T-cell (primary cell): ENCODE results near the gene TTC32. TPM values are rescaled to one million over a fixed set of nuclear protein-coding genes. Genes with fewer than 3 reads are reported as not detected.

ENCODE experiments used
- ATAC-seq, 4 experiments: fragments of 200-7000 bp in 3 of 4; fragments of 150-1000 bp in 1 of 4; cut with Tn5 transposase; replicated peaks in 1 of 4; 1 replicate in 3 of 4; 2 replicates in 1 of 4; pipeline ENCODE4 v1.10.0; 2021; ENCODE audit warnings: moderate library complexity in 3 of 4, mild to moderate bottlenecking in 2 of 4, moderate number of reproducible peaks in 1 of 4
- CTCF ChIA-PET, 2 donors: fragments of 300-600 bp; sonication (Branson Sonifier 250); formaldehyde crosslinking; loops; one replicate each; lab custom pipeline; 2022; ENCODE audit warnings: antibody characterized with exemption in 2 of 2; lab: Charles Lee
- POLR2A ChIA-PET, 2 donors: fragments of 300-600 bp; sonication (Branson Sonifier 250); formaldehyde crosslinking; loops; one replicate each; lab custom pipeline; 2022; ENCODE audit warnings: antibody characterized with exemption in 2 of 2; lab: Charles Lee
- DNase-seq, 35 experiments: peaks; one replicate each; pipeline versions ENCODE4 v3.0.0 to v3.0.0-alpha.2; 2013 to 2023
- H3K27ac ChIP-seq: one replicate; pipeline ENCODE4 v1.5.1; 2013; ENCODE audit warnings: low read length
- H3K27me3 ChIP-seq, 2 experiments: replicated peaks in 1 of 2; 1 replicate in 1 of 2; 2 replicates in 1 of 2; pipeline versions ENCODE4 v1.6.1 to v1.7.0; 2013; ENCODE audit warnings: low read length in 1 of 2, mixed read lengths in 1 of 2; ENCODE audit not compliant: control insufficient read depth in 2 of 2, insufficient read depth in 2 of 2; ENCODE audit errors: extremely low read depth in 1 of 2
- H3K36me3 ChIP-seq, 2 donors: 1 replicate in 1 of 2; 2 replicates in 1 of 2; pipeline versions ENCODE4 v1.6.1 to v1.7.0; 2013; ENCODE audit warnings: low read length in 1 of 2; ENCODE audit not compliant: control insufficient read depth in 2 of 2, insufficient read depth in 1 of 2; ENCODE audit errors: extremely low read depth in 1 of 2
- H3K4me1 ChIP-seq, 2 experiments: 1 replicate in 1 of 2; 2 replicates in 1 of 2; pipeline versions ENCODE4 v1.6.1 to v1.7.0; 2013; ENCODE audit warnings: low read length in 2 of 2, mixed read lengths in 1 of 2; ENCODE audit not compliant: insufficient read depth in 2 of 2, control insufficient read depth in 1 of 2; ENCODE audit errors: extremely low read depth in 1 of 2
- H3K4me3 ChIP-seq, 2 donors: 1 replicate in 1 of 2; 2 replicates in 1 of 2; pipeline versions ENCODE4 v1.5.1 to v1.7.0; 2013; ENCODE audit warnings: mild to moderate bottlenecking in 2 of 2, low read length in 1 of 2, moderate library complexity in 1 of 2; ENCODE audit not compliant: control insufficient read depth in 1 of 2; ENCODE audit errors: extremely low read depth in 1 of 2
- H3K9me3 ChIP-seq: 2 replicates; pipeline ENCODE4 v1.7.0; 2013
- H3K27ac Mint-ChIP-seq, 2 donors: one replicate each; pipeline ENCODE4 v1.8.0; 2020 to 2021; ENCODE audit warnings: mild to moderate bottlenecking in 2 of 2, mixed read lengths in 2 of 2
- H3K27me3 Mint-ChIP-seq, 2 donors: one replicate each; pipeline ENCODE4 v1.8.0; 2021 to 2022; ENCODE audit warnings: mixed read lengths in 2 of 2
- H3K36me3 Mint-ChIP-seq: one replicate; pipeline ENCODE4 v1.8.0; 2021; ENCODE audit warnings: mixed read lengths
- H3K4me1 Mint-ChIP-seq, 3 donors: one replicate each; pipeline ENCODE4 v1.8.0; 2020 to 2022; ENCODE audit warnings: mixed read lengths in 3 of 3, mild to moderate bottlenecking in 1 of 3
- H3K4me3 Mint-ChIP-seq, 3 donors: one replicate each; pipeline ENCODE4 v1.8.0; 2020 to 2022; ENCODE audit warnings: mild to moderate bottlenecking in 3 of 3, mixed read lengths in 3 of 3, moderate library complexity in 3 of 3
- H3K9me3 Mint-ChIP-seq, 3 donors: one replicate each; pipeline ENCODE4 v1.8.0; 2020 to 2022; ENCODE audit warnings: mixed read lengths in 3 of 3
- WGBS: methylation state at CpG from one replicate; pipeline ENCODE4 v1.1.5; 2013; ENCODE audit warnings: missing lambda C conversion rate; ENCODE audit not compliant: insufficient coverage; 5-methylcytosine and 5-hydroxymethylcytosine counted together
- total RNA-seq, 35 experiments: library from RNA in 6 of 35; stranded (reverse) in 6 of 35; fragments of 120-200 nt in 1 of 35; gene quantifications; one replicate each; pipeline versions ENCODE4 v1.2.1 to v1.2.4 and lab custom pipeline; 2013 to 2026

Gene TTC32
- total RNA-seq, 5 donors from 2014 or later (not counting 1 experiment from before 2014, with no cell fraction given) = 35.1 to 44.6 (median 40.0) TPM

DNA sequence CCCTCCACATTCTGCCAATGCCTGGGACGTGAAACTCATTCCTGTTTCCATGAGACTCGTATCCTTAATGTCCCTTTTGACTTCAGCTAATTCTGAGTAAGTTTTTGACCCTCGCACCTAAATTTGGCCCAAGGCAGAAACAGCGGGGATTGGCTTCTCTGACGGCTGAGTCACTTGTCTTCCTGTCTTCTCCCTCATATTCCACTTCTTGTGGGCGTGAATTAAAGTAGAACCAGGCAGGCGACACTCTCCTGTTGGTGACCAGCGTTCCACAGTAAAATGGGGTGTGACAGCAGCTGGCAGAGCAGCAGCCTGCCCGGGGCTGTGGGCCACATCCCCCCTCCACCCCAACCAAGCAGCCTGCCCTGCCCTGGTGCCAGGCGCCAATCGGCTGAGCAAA is 15.5 kb downstream of the TTC32 start:
- no peak for DNase-seq
- Mint-ChIP-seq H3K27me3 (no peaks in the 10 kb centered on the region), H3K36me3 (peaks cover 8% of the 10 kb centered on the region), H3K27ac (no peak overlapping the region), H3K4me3 (no peak overlapping the region), H3K4me1 (peaks cover 0 to 7% (median 4%) of the 10 kb centered on the region in 3 donors), H3K9me3 (no peaks in the 10 kb centered on the region)
- H3K27me3 ChIP-seq = no peaks in the 10 kb centered on the region
- H3K36me3 ChIP-seq = no peaks in the 10 kb centered on the region
- no peaks in the 10 kb centered on the region for H3K4me1 ChIP-seq
- WGBS = 88% methylated on average over 5 of the region's 11 CpGs
- H3K9me3 ChIP-seq = no peaks in the 10 kb centered on the region
- no peak overlapping the region for H3K4me3 ChIP-seq
- POLR2A ChIA-PET = no interaction called here
- no peak overlapping the region for H3K27ac ChIP-seq
- CTCF ChIA-PET = interaction anchor here in 1 of 2 donors (1.2 kb wide), 1 partner anchor 11 kb away, joined by 3 read pairs; no protein-coding TSS in a partner anchor
- ATAC-seq = no peak

DNA sequence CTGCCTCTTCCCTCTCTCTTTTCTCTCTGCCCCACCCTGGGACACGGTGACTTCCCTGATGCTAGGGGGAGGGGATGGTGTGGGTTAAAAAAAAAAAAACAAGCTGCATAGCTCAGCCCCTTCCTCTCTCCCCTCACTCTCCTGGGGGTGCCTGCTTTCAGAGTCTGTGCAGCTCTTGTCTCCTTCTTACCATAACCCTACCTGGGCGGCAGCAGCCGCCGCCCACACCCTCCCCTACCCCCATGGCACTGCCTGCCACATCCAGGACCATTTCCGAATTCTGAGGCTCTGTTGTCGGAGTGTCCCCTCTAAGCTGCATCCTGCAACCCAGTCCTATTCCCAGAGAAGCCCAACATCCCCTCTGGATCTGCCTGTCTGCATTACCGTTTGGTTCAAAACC is 16.0 kb downstream of the TTC32 start:
- no peak overlapping the region for H3K27ac Mint-ChIP-seq
- CTCF ChIA-PET = interaction anchor here (0.7 to 1.2 kb wide), 2 partner anchors 9 to 12 kb away, joined by 3 to 5 read pairs; no protein-coding TSS in a partner anchor

DNA sequence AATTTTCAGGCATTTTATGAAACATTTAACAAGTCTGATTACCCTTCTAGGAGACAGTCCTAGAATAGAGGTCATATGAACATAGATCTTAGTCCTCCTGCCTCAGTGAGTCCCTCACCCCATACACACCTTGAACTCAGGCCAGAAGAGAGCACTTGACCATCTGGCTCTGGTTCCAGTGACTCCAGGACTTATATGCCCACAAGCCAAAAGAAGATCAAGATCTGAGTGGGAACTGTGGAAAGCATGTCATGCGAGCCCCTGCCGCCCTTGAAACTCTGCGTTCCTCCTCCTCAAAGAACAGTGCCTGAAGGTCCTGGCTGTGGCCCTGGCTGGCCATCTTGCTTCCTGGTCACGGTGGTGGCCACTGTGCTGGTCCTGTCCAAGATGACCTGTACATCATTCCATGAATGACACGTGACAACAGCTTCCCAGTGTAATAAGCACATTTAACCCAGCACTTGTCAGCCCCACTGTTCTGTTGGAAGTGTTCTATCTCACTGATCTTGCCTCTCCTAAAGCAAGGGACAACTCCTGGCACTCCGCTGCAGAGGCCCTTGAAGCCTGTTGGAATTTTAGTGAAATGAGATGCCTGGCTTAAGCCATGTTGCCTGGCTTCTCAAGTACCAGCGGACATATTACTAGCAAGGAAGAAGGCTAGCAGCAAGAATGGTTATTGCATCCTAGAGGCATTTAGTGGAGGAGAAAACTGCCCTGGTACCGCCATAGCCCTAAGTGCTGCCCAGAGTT is 17.6 kb downstream of the TTC32 start:
- POLR2A ChIA-PET = no interaction called here
- no peaks in the 10 kb centered on the region for H3K27me3 Mint-ChIP-seq

More for the DNA sequence above, 16.0 kb downstream of the TTC32 start:
- Mint-ChIP-seq H3K27me3 (no peaks in the 10 kb centered on the region), H3K4me1 (peaks cover 0 to 7% (median 4%) of the 10 kb centered on the region in 3 donors), H3K9me3 (no peaks in the 10 kb centered on the region), H3K36me3 (peaks cover 11% of the 10 kb centered on the region), H3K4me3 (no peak overlapping the region)
- Histone ChIP-seq H3K27me3 (no peaks in the 10 kb centered on the region), H3K4me1 (no peaks in the 10 kb centered on the region), H3K4me3 (no peak overlapping the region), H3K36me3 (no peaks in the 10 kb centered on the region), H3K27ac (no peak overlapping the region), H3K9me3 (no peaks in the 10 kb centered on the region)
- ATAC-seq = no peak
- no peak for DNase-seq
- WGBS = 100% methylated on average over 1 of the region's 7 CpGs
- POLR2A ChIA-PET = no interaction called here

DNA sequence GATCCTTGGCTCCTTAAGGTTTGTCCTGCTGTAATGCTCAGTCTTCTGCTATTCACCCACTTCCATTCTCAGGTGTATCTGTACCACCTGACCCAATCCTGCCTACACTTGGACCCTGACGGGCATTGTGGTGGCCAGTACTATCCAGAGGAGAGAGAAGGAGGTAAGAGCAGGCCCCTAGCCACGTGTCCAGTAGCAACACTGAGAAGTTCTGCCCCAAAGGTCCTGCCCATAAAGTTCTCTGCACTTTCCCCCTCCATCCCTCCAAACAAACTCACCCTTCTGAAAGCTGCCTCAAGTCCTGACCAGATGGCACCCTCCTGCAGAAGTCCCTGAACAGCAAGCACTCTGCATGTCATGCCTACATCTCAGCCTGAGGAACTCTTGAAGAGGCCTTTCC is 18.3 kb downstream of the TTC32 start:
- no peak overlapping the region for H3K4me3 Mint-ChIP-seq
- Histone ChIP-seq H3K27ac (no peak overlapping the region), H3K36me3 (peaks cover 0 to 3% of the 10 kb centered on the region in 2 donors), H3K4me3 (no peak overlapping the region), H3K27me3 (no peaks in the 10 kb centered on the region), H3K4me1 (no peaks in the 10 kb centered on the region), H3K9me3 (no peaks in the 10 kb centered on the region)
- no CpG with 5 or more reads among the region's 2 CpGs for WGBS
- no peaks in the 10 kb centered on the region for H3K9me3 Mint-ChIP-seq
- no peaks in the 10 kb centered on the region for H3K27me3 Mint-ChIP-seq
- no peaks in the 10 kb centered on the region for H3K4me1 Mint-ChIP-seq
- ChIA-PET POLR2A (no interaction called here), CTCF (no interaction called here)
- H3K36me3 Mint-ChIP-seq = peaks cover 16% of the 10 kb centered on the region
- H3K27ac Mint-ChIP-seq = no peak overlapping the region
- DNase-seq (no peak), ATAC-seq (no peak)

More for the DNA sequence above, 17.6 kb downstream of the TTC32 start:
- no peaks in the 10 kb centered on the region for H3K4me1 Mint-ChIP-seq
- H3K9me3 Mint-ChIP-seq = no peaks in the 10 kb centered on the region
- no peaks in the 10 kb centered on the region for H3K4me1 ChIP-seq
- DNase-seq (no peak), ATAC-seq (no peak)
- H3K4me3 Mint-ChIP-seq = no peak overlapping the region
- no peaks in the 10 kb centered on the region for H3K9me3 ChIP-seq
- no peaks in the 10 kb centered on the region for H3K27me3 ChIP-seq
- H3K27ac ChIP-seq = no peak overlapping the region
- no peak overlapping the region for H3K27ac Mint-ChIP-seq
- no peak overlapping the region for H3K4me3 ChIP-seq
- CTCF ChIA-PET = interaction anchor here in 1 of 2 donors (0.5 kb wide), 1 partner anchor 626 kb away, joined by 3 read pairs; no protein-coding TSS in a partner anchor
- no peaks in the 10 kb centered on the region for H3K36me3 ChIP-seq
- 87% methylated on average over 6 of the region's 8 CpGs for WGBS
- peaks cover 12% of the 10 kb centered on the region for H3K36me3 Mint-ChIP-seq

DNA sequence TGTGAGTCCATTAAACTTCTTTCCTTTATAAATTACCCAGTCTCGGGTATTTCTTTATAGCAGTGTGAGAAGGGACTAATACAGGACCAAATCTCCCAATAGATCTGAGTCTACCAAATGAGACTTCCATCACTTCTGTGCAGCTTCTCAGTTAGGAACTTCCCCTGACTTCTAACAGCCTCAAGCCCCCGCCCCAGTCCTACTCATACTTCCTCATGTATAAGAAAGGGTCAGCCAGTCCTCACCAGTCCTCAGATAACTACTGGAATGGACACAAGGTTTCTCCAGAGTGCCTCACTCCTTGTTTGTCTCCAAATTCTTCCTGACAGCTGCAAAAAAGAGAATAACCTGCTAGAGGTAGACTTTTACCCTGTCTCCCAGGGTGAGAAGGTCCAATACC is 19.5 kb downstream of the TTC32 start:
- no peaks in the 10 kb centered on the region for H3K9me3 ChIP-seq
- Mint-ChIP-seq H3K27ac (no peak overlapping the region), H3K9me3 (no peaks in the 10 kb centered on the region), H3K4me3 (no peak overlapping the region), H3K36me3 (peaks cover 16% of the 10 kb centered on the region), H3K27me3 (no peaks in the 10 kb centered on the region), H3K4me1 (no peaks in the 10 kb centered on the region)
- no peak for DNase-seq
- no peak overlapping the region for H3K4me3 ChIP-seq
- ChIA-PET CTCF (no interaction called here), POLR2A (no interaction called here)
- H3K27ac ChIP-seq = no peak overlapping the region
- H3K36me3 ChIP-seq = peaks cover 0 to 4% of the 10 kb centered on the region in 2 donors
- H3K4me1 ChIP-seq = no peaks in the 10 kb centered on the region
- no peaks in the 10 kb centered on the region for H3K27me3 ChIP-seq
- ATAC-seq = no peak
- WGBS = 100% methylated on average over 1 of the region's 2 CpGs

DNA sequence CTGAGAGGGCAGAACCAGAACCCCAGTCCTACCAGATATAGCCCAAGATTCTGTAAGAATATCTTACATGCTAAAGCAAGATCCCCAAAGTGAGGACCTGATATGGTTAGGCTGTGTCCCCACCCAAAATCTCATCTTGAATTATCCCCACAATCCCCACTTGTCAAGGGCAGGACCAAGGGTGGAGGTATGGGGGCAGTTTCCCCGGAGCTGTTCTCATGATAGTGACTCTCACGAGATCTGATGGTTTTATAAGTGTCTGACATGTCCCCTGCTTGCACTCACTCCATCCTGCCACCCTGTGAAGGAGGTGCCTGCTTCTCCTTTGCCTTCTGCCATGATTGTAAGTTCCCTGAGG is 19.9 kb downstream of the TTC32 start:
- no peak overlapping the region for H3K4me3 ChIP-seq
- DNase-seq (no peak), ATAC-seq (no peak)
- ChIA-PET POLR2A (interaction anchor here in 1 of 2 donors (0.7 kb wide), 1 partner anchor 1322 kb away, joined by 4 read pairs; no protein-coding TSS in a partner anchor), CTCF (no interaction called here)
- no CpG with 5 or more reads among the region's 2 CpGs for WGBS
- H3K27ac Mint-ChIP-seq = peak overlapping the region in 1 of 2 donors; percentile 59
- H3K4me1 Mint-ChIP-seq = no peaks in the 10 kb centered on the region
- H3K27me3 ChIP-seq = no peaks in the 10 kb centered on the region
- no peaks in the 10 kb centered on the region for H3K9me3 ChIP-seq
- peaks cover 0 to 4% of the 10 kb centered on the region in 2 donors for H3K36me3 ChIP-seq
- no peaks in the 10 kb centered on the region for H3K27me3 Mint-ChIP-seq
- no peaks in the 10 kb centered on the region for H3K4me1 ChIP-seq
- H3K36me3 Mint-ChIP-seq = peaks cover 18% of the 10 kb centered on the region
- H3K4me3 Mint-ChIP-seq = no peak overlapping the region
- no peak overlapping the region for H3K27ac ChIP-seq
- no peaks in the 10 kb centered on the region for H3K9me3 Mint-ChIP-seq
